Suprapubic skin (tissue), 4 donors: ENCODE data around the gene NRF1. TPM values are rescaled to one million over a fixed set of nuclear protein-coding genes. Genes with fewer than 3 reads are reported as not detected.
"Not testable (repeated sequence)": the region's sequence is repeated elsewhere in the genome, so short reads cannot be mapped to it uniquely, and the experiment has no call there.

ENCODE experiments used
- DNase-seq, 2 donors: peaks; one replicate each; pipeline ENCODE4 v3.0.0-alpha.2; 2019; ENCODE audit warnings: low spot score in 2 of 2
- H3K27ac ChIP-seq: fragments of 200-600 bp; sonication (generic); one replicate; pipeline ENCODE4 v1.5.1; 2019
- H3K27me3 ChIP-seq: fragments of 200-600 bp; sonication (generic); one replicate; pipeline ENCODE4 v1.5.1; 2019
- H3K36me3 ChIP-seq: fragments of 200-600 bp; sonication (generic); one replicate; pipeline ENCODE4 v1.5.1; 2019
- H3K4me1 ChIP-seq: fragments of 200-600 bp; sonication (generic); one replicate; pipeline ENCODE4 v1.5.1; 2019
- H3K4me3 ChIP-seq: fragments of 200-600 bp; sonication (generic); one replicate; pipeline ENCODE4 v1.5.1; 2019; ENCODE audit warnings: mild to moderate bottlenecking
- H3K9me3 ChIP-seq: fragments of 200-600 bp; sonication (generic); one replicate; pipeline ENCODE4 v1.5.1; 2019
- CTCF ChIP-seq, 2 donors: fragments of 200-600 bp in 1 of 2; fragments of 450-650 bp in 1 of 2; sonication (generic) in 1 of 2; IDR thresholded peaks; one replicate each; pipeline ENCODE4 v1.5.1; 2016 to 2019; ENCODE audit warnings: antibody characterized with exemption in 2 of 2, mild to moderate bottlenecking in 1 of 2, moderate library complexity in 1 of 2
- EP300 ChIP-seq: sonication (generic); formaldehyde crosslinking; IDR thresholded peaks from one replicate; pipeline ENCODE4 v1.6.1; 2017; ENCODE audit warnings: antibody characterized with exemption
- POLR2A ChIP-seq, 2 donors: fragments of 450-650 bp; IDR thresholded peaks; one replicate each; pipeline ENCODE4 v1.6.1; 2017; ENCODE audit warnings: antibody characterized with exemption in 2 of 2, mild to moderate bottlenecking in 2 of 2, moderate library complexity in 2 of 2
- POLR2AphosphoS5 ChIP-seq, 3 donors: sonication (generic); formaldehyde crosslinking; IDR thresholded peaks; one replicate each; pipeline ENCODE4 v1.6.1; 2017; ENCODE audit warnings: antibody characterized with exemption in 3 of 3
- WGBS: methylation state at CpG from one replicate; pipeline ENCODE4 v1.1.5; 2018; 5-methylcytosine and 5-hydroxymethylcytosine counted together
- total RNA-seq, 4 donors: library from RNA; depleted of rRNA; stranded (reverse); fragments of >200 nt; gene quantifications; one replicate each; pipeline ENCODE4 v1.1.0, GENCODE V29; 2016

NRF1 gene
- total RNA-seq, 4 donors from 2014 or later, result 11.7 to 33.2 (median 15.5) TPM

GRCh38 chr7:129630341-129630740 lies 18.8 kb downstream of the NRF1 start:
- no peaks in the 10 kb centered on the region for H3K9me3 ChIP-seq
- no peak overlapping the region for H3K4me3 ChIP-seq
- no peak overlapping the region for H3K27ac ChIP-seq
- no peaks in the 10 kb centered on the region for H3K27me3 ChIP-seq
- H3K36me3 ChIP-seq, result no peaks in the 10 kb centered on the region
- TF ChIP-seq EP300 (no peak), POLR2AphosphoS5 (IDR thresholded peaks at IDR 0.05) (no peak), POLR2A (IDR thresholded peaks at IDR 0.05) (no peak), CTCF (IDR thresholded peaks at IDR 0.05) (no peak)
- WGBS, result 56% methylated on average over 2 of the region's 2 CpGs
- H3K4me1 ChIP-seq, result no peaks in the 10 kb centered on the region
- DNase-seq, result no peak

GRCh38 chr7:129634361-129635034 lies 23.0 kb downstream of the NRF1 start:
- Histone ChIP-seq H3K4me1 (no peaks in the 10 kb centered on the region), H3K36me3 (no peaks in the 10 kb centered on the region), H3K9me3 (no peaks in the 10 kb centered on the region), H3K27me3 (no peaks in the 10 kb centered on the region), H3K4me3 (no peak overlapping the region), H3K27ac (no peak overlapping the region)
- 78% methylated on average over 2 of the region's 2 CpGs for WGBS
- DNase-seq, result no peak
- TF ChIP-seq POLR2A (IDR thresholded peaks at IDR 0.05) (no peak), CTCF (IDR thresholded peaks at IDR 0.05) (no peak), POLR2AphosphoS5 (IDR thresholded peaks at IDR 0.05) (no peak), EP300 (no peak)

GRCh38 chr7:129635300-129636029 lies 23.9 kb downstream of the NRF1 start:
- peak in 1 of 2 donors; percentile 63 for DNase-seq
- 22% methylated on average over 6 of the region's 6 CpGs for WGBS
- no peaks in the 10 kb centered on the region for H3K9me3 ChIP-seq
- no peak for TF ChIP-seq POLR2A (IDR thresholded peaks at IDR 0.05)
- TF ChIP-seq CTCF (IDR thresholded peaks at IDR 0.05), result peak; percentile 28 to 72
- H3K36me3 ChIP-seq, result no peaks in the 10 kb centered on the region
- H3K4me3 ChIP-seq, result no peak overlapping the region
- no peaks in the 10 kb centered on the region for H3K27me3 ChIP-seq
- no peaks in the 10 kb centered on the region for H3K4me1 ChIP-seq
- H3K27ac ChIP-seq, result no peak overlapping the region

- H3K4me1 ChIP-seq, H3K9me3 ChIP-seq, H3K36me3 ChIP-seq, H3K27ac ChIP-seq, DNase-seq, H3K4me3 ChIP-seq, H3K27me3 ChIP-seq: not testable (repeated sequence)
- 86% methylated on average over 5 of the region's 5 CpGs for WGBS
Observed at GRCh38 chr7:129636030-129636550, 24.6 kb downstream of the NRF1 start.

- Histone ChIP-seq H3K4me1 (no peaks in the 10 kb centered on the region), H3K4me3 (no peak overlapping the region), H3K27me3 (no peaks in the 10 kb centered on the region), H3K36me3 (no peaks in the 10 kb centered on the region), H3K27ac (no peak overlapping the region), H3K9me3 (no peaks in the 10 kb centered on the region)
- TF ChIP-seq EP300, result no peak
- no peak for TF ChIP-seq POLR2A (IDR thresholded peaks at IDR 0.05)
- no peak for TF ChIP-seq POLR2AphosphoS5 (IDR thresholded peaks at IDR 0.05)
- TF ChIP-seq CTCF (IDR thresholded peaks at IDR 0.05), result no peak
- no peak for DNase-seq
- 93% methylated on average over 4 of the region's 4 CpGs for WGBS
Observed at GRCh38 chr7:129636641-129637040, 25.1 kb downstream of the NRF1 start.
